HG02588 (cell line): ENCODE measurements around the gene SETBP1.

Experiments used
- ATAC-seq: cut with Tn5 transposase; IDR thresholded peaks from one replicate; pipeline ENCODE4 v1.9.1; 2021; ENCODE audit warnings: mild to moderate bottlenecking, moderate library complexity; ENCODE audit not compliant: unreplicated experiment

SETBP1 gene

DNA sequence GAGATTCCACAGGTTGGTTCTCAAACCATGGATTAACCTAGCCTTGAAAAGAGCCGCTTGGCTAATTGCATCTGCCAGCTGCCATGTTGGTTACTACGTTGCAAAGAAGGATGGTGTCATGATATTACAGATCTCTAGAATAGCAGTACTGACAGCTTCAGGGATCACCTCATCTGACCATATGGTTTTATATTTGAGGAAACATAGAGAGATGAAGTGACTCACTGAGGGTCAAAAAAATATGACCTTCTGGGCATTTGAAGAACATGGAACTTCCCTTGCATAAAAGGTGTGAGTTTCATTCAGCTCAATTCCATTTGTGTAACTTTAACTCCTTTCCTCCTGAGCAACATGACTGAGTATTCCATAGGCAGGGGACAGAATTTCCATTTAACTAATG lies 242.3 kb downstream of the SETBP1 start:
- ATAC-seq: no peak

DNA sequence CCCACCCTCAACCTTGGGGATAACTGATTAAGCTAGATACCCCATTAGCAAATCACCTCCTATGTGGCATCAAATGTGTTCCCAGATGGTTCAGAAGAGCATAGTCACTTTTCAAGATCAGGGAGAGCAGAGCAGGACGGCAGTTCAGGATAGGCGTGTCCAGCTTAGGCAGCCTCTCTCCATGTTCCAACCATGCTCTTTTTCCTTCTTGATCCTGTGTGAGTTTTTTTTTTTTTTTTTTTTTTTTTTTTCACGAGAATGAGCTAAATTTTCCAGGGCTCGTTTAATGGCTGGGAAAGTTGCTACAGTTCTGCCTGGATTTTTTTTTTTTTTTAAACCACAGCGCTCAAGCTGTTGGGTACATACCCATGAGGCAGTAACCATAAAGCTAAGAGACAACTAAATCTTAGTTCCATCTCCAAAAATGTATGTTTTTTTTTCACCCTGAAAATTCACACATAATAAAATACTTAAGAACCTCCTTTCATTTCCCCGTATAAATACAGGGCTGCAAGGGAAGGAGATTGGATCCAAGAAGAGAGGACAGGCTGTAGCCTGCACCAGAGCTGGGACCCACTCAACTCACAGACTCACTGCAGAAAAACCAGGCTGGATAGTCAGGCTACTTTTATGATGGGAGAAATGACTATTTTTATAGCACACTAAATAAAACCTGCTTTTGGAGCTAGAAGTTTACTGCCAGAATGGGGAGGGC lies 244.3 kb downstream of the SETBP1 start:
- no peak for ATAC-seq

DNA sequence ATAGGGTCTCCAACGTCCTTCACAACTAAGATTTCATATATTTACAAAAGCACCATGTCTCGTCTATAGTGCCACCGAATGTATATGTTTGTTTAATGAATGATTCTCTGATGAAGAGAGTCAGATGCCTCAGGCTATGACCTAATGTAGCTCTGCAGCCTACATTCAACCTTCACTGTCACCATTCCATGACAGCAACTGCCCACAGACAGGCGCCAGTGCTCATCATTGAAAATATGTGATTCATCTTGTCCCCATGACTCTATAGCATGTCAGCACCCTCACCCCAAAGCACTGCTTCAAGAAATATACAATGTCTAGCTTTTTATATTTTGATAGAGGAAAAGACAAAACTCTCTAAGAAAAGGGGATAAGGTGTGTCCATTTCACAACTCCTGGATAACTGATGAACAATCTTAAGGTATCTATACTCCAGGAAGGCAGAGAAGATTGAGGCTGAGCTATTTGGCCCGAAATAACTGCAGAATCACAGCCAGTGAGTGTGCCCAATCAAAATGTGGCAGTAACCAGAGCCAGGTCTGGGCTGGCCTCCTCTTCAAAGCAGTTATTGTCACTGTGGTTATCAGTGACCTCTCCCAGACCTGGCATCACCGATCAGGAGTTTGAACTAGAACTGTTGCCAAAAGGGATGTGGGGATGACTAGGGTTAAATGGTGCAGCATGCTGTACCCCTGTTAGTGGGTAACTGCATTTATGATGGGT lies 246.6 kb downstream of the SETBP1 start:
- ATAC-seq: no peak

- no peak for ATAC-seq
Observed at GRCh38 chr18:44934901-44935300, 254.2 kb downstream of the SETBP1 start.

- no peak for ATAC-seq
Observed at GRCh38 chr18:44935455-44935854, 254.8 kb downstream of the SETBP1 start.

- no peak for ATAC-seq
Observed at GRCh38 chr18:44936485-44936884, 255.8 kb downstream of the SETBP1 start.

GRCh38 chr18:44937960-44938719 lies 257.5 kb downstream of the SETBP1 start:
- ATAC-seq: no peak

DNA sequence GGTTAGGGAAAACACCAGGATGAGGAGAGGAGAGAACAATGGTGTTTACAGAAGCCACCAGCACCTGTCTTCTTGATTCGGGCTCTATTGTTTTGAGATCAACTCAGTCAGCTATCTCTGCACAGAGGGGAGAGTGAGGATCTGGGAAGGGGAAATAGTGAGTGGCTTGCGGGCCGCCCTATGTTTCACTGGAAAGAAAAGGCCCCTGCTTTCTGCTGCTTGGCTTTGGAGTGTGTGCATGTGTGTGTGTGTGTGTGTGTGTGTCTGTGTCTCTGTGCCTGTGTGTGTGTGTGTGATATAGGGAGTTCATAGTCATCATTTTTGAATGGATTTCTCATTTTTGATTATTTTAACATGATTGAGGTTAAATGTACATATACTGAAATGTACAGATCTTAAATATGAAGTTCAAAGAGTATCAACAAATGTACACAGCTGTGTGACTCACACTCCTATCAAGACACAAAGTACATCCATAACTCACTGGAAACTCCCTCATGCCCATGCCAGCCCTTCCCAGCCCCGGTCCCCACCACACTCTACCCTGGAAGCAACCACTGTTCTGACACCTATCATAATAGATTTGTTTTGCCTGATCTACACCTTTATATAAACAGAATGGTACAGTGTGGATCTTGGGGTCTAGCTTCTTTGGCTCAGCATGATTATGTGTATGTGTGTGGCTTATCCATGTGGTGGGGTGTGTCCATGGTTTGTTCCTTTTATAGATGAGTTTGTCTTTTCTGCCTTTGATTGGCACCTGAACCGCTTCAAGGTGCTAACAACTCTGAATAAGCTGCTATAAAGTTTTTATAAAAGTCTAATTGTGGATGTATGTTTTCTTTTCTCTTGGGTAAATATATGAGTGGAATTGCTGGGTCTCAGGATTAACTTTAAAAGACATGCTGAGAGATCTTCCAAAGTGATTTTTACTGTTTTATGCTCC lies 258.3 kb downstream of the SETBP1 start:
- ATAC-seq: no peak

- no peak for ATAC-seq
Observed at GRCh38 chr18:44941516-44941915, 260.8 kb downstream of the SETBP1 start.

GRCh38 chr18:44942073-44942472 lies 261.4 kb downstream of the SETBP1 start:
- ATAC-seq: no peak

GRCh38 chr18:44943311-44943881 lies 262.7 kb downstream of the SETBP1 start:
- no peak for ATAC-seq

DNA sequence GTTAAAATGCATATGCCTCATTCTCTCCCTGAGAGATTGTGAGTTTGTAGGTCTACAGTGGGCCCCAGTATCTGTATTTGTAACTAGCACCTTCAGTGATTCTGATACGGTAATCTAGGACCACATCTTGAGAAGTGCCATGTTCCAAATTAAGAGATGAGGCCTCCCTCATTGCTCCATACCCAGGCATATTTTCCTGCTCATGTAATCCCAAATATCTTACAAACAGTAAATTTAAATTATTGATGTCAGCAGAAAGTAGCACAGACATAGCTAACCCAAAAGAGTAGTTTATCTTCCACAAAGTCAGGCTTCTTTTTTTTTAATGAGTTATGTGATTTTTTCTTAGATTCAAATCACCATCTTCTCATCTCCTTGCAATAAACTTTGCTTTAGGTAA lies 263.8 kb downstream of the SETBP1 start:
- no peak for ATAC-seq

DNA sequence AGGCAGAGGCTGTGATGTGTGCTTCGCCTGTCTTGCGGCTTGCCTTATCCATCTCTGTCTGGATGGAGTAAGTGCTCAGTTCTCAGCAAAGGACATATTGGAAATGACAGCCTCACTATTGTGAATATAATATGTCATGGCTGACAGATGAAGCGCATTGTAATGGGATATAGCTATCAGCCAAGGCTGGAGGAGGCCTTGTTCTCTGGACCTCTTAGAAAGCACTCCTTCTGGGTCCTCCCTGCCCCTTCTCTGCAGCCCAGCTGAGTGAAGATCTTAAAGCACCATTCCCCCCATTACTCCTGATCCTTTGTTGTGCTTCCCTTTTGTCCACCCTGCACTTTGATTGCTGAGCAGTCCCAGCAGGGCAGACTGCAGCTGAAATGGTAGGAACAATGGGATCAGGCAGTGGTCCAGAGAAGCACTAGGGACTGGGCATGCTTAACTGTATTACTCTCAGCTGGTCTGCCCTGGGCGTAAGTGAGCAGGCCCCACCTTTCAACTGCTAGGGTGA lies 265.3 kb downstream of the SETBP1 start:
- ATAC-seq: no peak

DNA sequence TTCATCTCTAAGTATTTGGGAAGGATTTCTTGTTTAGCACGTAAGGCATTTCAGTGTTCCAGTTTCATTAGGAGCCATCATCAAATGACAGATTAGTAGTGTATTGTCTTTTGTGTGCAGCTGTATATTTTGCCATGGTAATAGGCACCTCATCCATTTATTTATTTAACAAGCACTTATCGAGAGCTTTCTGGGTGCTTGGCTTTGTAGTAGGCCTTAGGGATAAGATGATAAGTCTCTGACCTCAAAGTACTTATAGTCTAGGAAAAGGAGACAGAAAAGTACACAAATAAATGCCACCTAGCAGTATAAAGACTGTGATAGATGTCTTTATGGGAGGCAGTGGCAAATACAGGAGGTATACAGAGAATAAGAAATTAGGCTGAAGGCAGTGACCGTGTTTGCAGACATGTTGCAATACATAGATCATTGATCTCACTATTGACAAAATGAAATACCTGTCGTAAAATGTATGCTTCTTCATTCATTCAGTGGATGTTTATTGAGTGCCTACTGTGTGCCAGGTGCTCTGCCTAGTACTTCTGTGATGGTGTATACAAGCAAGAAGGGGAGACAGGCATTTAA lies 265.9 kb downstream of the SETBP1 start:
- ATAC-seq: no peak

GRCh38 chr18:44949967-44950366 lies 269.3 kb downstream of the SETBP1 start:
- ATAC-seq: no peak

- no peak for ATAC-seq
Observed at GRCh38 chr18:44950685-44951195, 270.1 kb downstream of the SETBP1 start.

GRCh38 chr18:44951748-44952147 lies 271.1 kb downstream of the SETBP1 start:
- ATAC-seq: no peak

DNA sequence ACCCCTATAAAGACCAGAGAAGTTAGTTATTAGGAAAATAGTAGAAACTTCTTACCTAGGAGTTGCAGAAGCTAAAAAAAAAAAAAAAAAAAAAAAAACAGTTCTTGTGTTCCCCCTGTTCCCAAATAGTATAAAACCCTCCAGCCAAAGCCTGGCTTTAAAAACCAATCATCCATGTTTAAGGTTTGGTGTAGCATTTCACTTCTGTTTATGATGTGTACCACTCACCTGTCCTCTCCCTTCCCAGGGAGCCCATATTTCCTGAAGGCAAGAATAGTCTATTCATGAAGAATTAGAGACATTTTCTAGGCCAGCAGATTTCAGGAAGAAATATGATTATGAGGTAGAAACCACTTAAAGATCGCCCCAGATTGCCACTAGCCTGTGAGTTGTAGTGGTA lies 273.6 kb downstream of the SETBP1 start:
- ATAC-seq: no peak

GRCh38 chr18:44955825-44956224 lies 275.1 kb downstream of the SETBP1 start:
- no peak for ATAC-seq

DNA sequence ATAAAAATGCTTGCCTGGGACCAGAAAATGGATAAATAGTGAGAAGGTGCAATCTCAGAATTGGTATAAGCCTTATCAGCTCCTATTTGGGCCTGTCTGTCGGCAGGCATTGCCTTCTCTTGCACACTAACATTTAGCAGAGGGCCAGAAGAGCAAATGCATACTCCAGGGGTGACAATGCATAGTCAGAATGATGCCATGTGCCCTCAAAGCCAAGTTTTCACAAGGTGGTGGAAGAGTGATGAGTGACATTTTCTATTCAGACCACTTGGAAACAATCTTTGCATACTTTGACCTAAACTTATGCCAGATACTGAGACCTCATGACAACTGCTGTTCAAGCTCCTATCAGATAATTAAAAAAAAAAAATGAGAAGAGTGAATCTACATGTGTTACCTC lies 276.3 kb downstream of the SETBP1 start:
- no peak for ATAC-seq
